ENCODE measurements around the gene GPR108. TPM values are rescaled to one million over a fixed set of nuclear protein-coding genes. Genes with fewer than 3 reads are reported as not detected.

Gene GPR108
- polyA plus RNA-seq, 1 of the 3 experiments (the other 2 are of a cell fraction): 54.2 TPM

DNA sequence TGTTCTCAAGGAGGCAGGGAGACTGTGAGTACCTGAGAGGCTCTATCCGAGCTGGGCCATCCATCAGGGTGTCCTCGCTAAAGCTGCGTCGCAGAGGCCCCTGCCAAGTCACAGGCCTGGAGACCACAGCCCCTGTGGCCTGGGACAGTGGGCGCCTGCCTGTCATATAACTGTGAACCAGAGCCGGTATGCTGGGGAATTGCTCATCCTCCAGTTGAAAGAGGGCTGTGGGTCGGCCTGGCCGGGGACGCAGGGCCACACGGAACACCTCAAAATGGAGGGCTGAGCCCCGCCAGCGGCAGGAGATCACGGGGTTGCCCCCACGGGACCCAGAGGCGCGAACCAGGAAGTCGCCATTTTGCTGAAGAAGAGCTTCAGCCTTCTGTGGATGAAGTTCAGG, 23.2 kb upstream of the GPR108 start (continued):
- TF ChIP-seq, protein P1, sequence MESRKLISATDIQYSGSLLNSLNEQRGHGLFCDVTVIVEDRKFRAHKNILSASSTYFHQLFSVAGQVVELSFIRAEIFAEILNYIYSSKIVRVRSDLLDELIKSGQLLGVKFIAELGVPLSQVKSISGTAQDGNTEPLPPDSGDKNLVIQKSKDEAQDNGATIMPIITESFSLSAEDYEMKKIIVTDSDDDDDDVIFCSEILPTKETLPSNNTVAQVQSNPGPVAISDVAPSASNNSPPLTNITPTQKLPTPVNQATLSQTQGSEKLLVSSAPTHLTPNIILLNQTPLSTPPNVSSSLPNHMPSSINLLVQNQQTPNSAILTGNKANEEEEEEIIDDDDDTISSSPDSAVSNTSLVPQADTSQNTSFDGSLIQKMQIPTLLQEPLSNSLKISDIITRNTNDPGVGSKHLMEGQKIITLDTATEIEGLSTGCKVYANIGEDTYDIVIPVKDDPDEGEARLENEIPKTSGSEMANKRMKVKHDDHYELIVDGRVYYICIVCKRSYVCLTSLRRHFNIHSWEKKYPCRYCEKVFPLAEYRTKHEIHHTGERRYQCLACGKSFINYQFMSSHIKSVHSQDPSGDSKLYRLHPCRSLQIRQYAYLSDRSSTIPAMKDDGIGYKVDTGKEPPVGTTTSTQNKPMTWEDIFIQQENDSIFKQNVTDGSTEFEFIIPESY (IDR thresholded peaks at IDR 0.05; ENCODE audit: borderline replicate concordance, low read depth): no peak
- TF ChIP-seq TCF12 (IDR thresholded peaks at IDR 0.05): no peak
- no peak for TF ChIP-seq EP300 (IDR thresholded peaks at IDR 0.05; ENCODE audit: borderline replicate concordance in 1 of 2, low read depth in 1 of 2, low read length in 1 of 2)
- TF ChIP-seq FOXJ3 (CRISPR knock-in tag; IDR thresholded peaks at IDR 0.05): no peak
- no peak for TF ChIP-seq JUND (IDR thresholded peaks at IDR 0.05)
- no peak for TF ChIP-seq NFIC (IDR thresholded peaks at IDR 0.05; ENCODE audit: borderline replicate concordance)
- TF ChIP-seq TEAD4 (IDR thresholded peaks at IDR 0.05; ENCODE audit: borderline replicate concordance, insufficient read depth): no peak
- no peak for TF ChIP-seq SMC3 (IDR thresholded peaks at IDR 0.05; ENCODE audit: low read depth, low read length)
- no peak for TF ChIP-seq TAF1 (IDR thresholded peaks at IDR 0.05; ENCODE audit: borderline replicate concordance, low read depth, low read length)
- TF ChIP-seq RXRA (IDR thresholded peaks at IDR 0.05; ENCODE audit: borderline replicate concordance, low read depth): no peak
- no peak for TF ChIP-seq YY1 (IDR thresholded peaks at IDR 0.05; ENCODE audit: low read depth)
- no peak for TF ChIP-seq RCOR1 (IDR thresholded peaks at IDR 0.05; ENCODE audit: low read length)

DNA sequence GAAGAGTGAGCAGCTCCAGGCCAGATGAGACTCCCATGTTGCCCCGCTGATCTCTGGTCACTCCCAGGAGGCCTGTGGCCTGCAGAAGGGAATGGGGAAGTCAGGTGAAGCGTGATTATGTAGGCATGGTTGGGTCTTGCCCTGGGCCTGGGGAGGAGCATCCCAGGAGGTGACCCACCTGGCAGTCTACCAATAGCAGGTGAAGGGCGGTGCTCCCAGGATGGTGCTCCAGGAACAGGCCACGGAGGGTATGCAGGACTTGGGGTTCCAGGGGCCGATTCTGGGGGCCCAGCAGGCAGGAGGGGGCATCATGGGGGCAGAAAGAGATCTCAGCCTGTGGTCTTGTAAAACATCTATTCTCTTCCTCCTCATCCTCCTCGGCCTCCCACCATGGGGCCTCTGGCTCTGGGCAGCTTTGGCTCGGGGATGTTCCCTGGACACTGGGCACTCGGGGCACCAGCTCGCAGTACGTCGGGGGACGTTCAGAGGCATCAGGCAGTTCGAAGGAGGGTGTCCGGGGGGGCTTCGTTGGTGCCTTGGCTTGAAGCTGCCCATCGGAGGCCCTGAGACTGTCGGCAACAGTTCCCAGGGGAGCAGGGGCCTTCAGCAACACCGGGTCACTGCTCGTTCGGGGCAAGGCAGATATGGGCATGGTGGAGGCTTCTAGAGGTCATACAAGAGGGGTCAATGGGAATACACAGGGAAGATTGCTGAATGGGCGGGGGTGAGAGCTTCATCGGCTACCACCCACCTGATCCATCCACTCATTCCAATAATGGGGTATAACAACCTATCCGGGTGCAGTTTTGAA, 17.5 kb upstream of the GPR108 start:
- TF ChIP-seq, protein P2, sequence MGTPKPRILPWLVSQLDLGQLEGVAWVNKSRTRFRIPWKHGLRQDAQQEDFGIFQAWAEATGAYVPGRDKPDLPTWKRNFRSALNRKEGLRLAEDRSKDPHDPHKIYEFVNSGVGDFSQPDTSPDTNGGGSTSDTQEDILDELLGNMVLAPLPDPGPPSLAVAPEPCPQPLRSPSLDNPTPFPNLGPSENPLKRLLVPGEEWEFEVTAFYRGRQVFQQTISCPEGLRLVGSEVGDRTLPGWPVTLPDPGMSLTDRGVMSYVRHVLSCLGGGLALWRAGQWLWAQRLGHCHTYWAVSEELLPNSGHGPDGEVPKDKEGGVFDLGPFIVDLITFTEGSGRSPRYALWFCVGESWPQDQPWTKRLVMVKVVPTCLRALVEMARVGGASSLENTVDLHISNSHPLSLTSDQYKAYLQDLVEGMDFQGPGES (IDR thresholded peaks at IDR 0.05; ENCODE audit: low read depth, low read length): no peak
- TF ChIP-seq, protein P3, sequence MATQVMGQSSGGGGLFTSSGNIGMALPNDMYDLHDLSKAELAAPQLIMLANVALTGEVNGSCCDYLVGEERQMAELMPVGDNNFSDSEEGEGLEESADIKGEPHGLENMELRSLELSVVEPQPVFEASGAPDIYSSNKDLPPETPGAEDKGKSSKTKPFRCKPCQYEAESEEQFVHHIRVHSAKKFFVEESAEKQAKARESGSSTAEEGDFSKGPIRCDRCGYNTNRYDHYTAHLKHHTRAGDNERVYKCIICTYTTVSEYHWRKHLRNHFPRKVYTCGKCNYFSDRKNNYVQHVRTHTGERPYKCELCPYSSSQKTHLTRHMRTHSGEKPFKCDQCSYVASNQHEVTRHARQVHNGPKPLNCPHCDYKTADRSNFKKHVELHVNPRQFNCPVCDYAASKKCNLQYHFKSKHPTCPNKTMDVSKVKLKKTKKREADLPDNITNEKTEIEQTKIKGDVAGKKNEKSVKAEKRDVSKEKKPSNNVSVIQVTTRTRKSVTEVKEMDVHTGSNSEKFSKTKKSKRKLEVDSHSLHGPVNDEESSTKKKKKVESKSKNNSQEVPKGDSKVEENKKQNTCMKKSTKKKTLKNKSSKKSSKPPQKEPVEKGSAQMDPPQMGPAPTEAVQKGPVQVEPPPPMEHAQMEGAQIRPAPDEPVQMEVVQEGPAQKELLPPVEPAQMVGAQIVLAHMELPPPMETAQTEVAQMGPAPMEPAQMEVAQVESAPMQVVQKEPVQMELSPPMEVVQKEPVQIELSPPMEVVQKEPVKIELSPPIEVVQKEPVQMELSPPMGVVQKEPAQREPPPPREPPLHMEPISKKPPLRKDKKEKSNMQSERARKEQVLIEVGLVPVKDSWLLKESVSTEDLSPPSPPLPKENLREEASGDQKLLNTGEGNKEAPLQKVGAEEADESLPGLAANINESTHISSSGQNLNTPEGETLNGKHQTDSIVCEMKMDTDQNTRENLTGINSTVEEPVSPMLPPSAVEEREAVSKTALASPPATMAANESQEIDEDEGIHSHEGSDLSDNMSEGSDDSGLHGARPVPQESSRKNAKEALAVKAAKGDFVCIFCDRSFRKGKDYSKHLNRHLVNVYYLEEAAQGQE (IDR thresholded peaks at IDR 0.05; ENCODE audit: low read depth, low read length): no peak
- TF ChIP-seq, protein P4, sequence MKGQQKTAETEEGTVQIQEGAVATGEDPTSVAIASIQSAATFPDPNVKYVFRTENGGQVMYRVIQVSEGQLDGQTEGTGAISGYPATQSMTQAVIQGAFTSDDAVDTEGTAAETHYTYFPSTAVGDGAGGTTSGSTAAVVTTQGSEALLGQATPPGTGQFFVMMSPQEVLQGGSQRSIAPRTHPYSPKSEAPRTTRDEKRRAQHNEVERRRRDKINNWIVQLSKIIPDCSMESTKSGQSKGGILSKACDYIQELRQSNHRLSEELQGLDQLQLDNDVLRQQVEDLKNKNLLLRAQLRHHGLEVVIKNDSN (IDR thresholded peaks at IDR 0.05; ENCODE audit: borderline replicate concordance, low read depth): no peak
- TF ChIP-seq JUND (IDR thresholded peaks at IDR 0.05) (no peak), RCOR1 (IDR thresholded peaks at IDR 0.05; ENCODE audit: low read length) (no peak)
- TF ChIP-seq, protein P5, sequence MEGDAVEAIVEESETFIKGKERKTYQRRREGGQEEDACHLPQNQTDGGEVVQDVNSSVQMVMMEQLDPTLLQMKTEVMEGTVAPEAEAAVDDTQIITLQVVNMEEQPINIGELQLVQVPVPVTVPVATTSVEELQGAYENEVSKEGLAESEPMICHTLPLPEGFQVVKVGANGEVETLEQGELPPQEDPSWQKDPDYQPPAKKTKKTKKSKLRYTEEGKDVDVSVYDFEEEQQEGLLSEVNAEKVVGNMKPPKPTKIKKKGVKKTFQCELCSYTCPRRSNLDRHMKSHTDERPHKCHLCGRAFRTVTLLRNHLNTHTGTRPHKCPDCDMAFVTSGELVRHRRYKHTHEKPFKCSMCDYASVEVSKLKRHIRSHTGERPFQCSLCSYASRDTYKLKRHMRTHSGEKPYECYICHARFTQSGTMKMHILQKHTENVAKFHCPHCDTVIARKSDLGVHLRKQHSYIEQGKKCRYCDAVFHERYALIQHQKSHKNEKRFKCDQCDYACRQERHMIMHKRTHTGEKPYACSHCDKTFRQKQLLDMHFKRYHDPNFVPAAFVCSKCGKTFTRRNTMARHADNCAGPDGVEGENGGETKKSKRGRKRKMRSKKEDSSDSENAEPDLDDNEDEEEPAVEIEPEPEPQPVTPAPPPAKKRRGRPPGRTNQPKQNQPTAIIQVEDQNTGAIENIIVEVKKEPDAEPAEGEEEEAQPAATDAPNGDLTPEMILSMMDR (IDR thresholded peaks at IDR 0.05): no peak
- Histone ChIP-seq H2AFZ (ENCODE audit: low read depth) (no peak overlapping the region), H3K4me3 (ENCODE audit: low read depth in 2 of 2, low read length in 1 of 2) (no peak overlapping the region), H3K4me2 (no peak overlapping the region), H3K36me3 (replicated peaks in 1 of 2; ENCODE audit: control insufficient read depth in 1 of 2, insufficient read depth in 2 of 2, low read length in 1 of 2) (peaks cover 4 to 5% of the 10 kb centered on the region in 2 experiments), H4K20me1 (ENCODE audit: insufficient read depth) (no peaks in the 10 kb centered on the region), H3K79me2 (ENCODE audit: insufficient read depth) (no peaks in the 10 kb centered on the region), H3K27ac (ENCODE audit: low read depth in 2 of 2, low read length in 1 of 2) (no peak overlapping the region), H3F3A (replicated peaks; ENCODE audit: insufficient read depth) (no peaks in the 10 kb centered on the region), H3K4me1 (ENCODE audit: control insufficient read depth in 1 of 2, insufficient read depth in 2 of 2, low read depth in 1 of 2, low read length in 1 of 2) (no peaks in the 10 kb centered on the region; a peak in 1 of 4 replicates), H3K9me2 (no peaks in the 10 kb centered on the region), H3K27me3 (ENCODE audit: insufficient read depth) (no peaks in the 10 kb centered on the region), H3K9ac (no peak overlapping the region), H3K9me3 (no peaks in the 10 kb centered on the region)
- CTCF ChIA-PET: interaction anchor here (0.7 to 1.7 kb wide), 2 partner anchors 16 to 109 kb away, joined by 3 to 4 read pairs; no protein-coding TSS in a partner anchor
- POLR2A ChIA-PET: no interaction called here
- no peak for DNase-seq
- WGBS (ENCODE audit: low lambda C conversion rate): 85% methylated on average over 16 of the region's 23 CpGs

Measured in SK-N-SH (cell line).